HG02588 (cell line): ENCODE measurements around the gene ATF2.
"Not testable (repeated sequence)": the region's sequence is repeated elsewhere in the genome, so short reads cannot be mapped to it uniquely, and the experiment has no call there.

Experiments used
- ATAC-seq: cut with Tn5 transposase; IDR thresholded peaks from one replicate; pipeline ENCODE4 v1.9.1; 2021; ENCODE audit warnings: mild to moderate bottlenecking, moderate library complexity; ENCODE audit not compliant: unreplicated experiment

ATF2 gene

DNA sequence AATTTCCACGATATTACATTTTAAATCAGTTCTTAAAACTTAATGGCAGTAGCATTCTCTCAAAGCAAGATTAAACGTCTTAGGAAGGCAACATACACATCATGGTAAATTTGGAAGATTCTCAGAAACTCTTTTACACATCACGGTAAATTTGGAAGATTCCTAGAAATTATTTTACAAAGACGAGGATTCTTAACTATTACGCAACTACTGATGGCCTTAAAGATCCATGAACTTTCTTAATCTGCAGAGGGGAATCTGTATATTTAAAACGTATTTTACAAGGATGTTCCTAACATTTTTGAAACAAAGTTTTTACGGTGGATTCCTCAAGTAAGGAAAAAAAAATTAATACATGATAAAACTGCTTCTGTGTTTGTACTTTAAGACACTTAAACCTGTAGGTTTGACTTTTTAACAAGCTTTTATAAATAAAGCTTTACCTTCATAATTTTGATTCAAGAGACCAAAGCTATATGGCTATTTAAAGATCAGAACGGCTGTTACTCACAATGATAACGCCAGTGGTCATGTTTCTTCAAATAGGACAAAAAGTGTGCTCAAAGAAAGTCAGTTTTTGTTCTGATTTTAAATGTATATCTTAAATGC is 1.7 kb downstream of the ATF2 start:
- no peak for ATAC-seq

DNA sequence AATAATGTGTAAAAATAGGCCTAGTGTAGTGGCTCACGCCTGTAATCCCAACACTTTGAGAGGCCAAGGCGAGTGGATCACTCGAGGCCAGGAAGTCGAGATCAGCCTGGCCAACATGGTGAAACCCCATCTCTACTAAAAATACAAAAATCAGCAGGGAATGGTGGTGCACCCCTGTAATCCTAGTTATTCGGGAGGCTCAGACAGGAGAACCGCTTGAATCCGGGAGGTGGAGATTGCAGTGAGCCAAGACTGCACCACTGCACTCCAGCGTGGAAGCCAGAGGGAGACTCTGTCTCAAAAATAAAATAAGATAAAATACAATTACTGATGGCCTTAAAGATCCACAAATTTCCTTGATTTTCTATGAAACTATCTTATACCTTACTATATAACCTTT is 3.8 kb downstream of the ATF2 start:
- ATAC-seq: no peak

DNA sequence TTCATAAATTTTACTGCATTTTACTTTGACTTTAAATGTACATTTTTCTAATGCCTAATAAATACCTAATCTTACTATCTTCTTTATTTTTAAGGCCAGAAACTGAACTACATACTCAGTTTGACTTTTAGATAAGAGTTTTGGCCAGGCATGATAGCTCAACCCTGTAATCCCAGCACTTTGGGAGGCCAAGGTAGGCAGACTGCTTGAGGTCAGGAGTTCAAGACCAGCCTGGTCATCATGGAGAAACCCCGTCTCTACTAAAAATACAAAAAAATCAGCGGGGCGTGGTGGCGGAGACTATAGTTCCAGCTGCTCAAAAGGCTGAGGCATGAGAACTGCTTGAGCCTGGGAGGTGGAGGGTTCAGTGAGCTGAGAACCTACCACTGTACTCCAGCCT is 9.1 kb downstream of the ATF2 start:
- ATAC-seq: no peak

DNA sequence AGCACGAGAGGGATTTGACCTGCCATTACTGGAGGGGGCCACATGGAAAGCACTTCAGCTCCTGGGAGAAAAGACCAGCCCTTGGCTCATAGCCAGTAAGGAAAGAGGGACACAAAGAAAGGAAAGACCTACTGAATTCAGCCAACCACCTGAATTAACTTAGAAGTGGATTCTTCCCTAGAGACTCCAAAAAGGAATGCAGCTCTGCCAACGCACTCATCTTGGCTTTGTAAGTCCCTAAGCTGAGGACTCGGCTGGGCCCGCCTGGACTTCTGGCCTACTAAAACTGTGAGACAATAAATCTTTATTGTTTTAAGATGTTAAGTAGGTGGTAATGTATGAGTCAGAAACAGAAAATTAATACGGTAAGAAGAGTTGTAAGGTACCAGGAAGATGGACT is 11.5 kb downstream of the ATF2 start:
- ATAC-seq: no peak

DNA sequence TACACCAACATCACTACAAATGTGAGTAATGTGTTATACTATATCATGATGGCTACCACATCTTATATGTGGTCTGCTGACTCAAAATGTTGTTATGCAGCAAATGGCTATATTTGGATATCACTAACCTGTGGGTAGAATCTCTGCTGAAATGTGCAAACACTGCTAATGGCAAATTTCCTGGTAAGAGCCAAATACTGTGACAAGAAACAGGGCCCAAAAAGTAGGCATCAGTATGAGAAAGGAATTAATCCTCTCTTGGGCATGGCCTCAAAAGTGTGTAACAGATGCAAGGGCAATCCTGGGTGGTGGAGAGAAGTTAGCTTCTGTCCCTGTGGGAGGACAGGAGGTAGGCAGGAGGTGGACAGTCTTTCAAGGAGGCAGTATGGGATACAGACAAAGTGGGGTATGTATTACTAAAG is 13.3 kb downstream of the ATF2 start:
- ATAC-seq: peak; percentile 70

DNA sequence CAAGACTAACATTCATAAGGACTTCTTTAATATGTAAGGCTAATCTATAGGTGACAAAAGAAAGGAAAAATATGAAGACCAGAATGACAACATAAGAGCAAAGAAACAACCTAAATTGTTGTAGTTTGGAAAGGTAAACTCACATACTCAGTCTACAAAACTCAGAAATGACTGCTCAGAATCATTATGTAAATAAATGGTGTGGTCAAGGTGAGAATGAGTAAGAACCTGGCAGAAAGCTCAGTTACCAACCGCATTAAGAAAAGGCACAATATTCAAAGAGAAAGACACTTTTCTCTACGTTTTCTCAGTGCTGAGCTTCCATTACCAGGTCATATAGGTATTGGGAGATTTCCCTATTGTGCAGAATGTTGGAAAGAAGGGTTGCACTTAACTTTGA is 15.8 kb downstream of the ATF2 start:
- peak; percentile 75 for ATAC-seq

DNA sequence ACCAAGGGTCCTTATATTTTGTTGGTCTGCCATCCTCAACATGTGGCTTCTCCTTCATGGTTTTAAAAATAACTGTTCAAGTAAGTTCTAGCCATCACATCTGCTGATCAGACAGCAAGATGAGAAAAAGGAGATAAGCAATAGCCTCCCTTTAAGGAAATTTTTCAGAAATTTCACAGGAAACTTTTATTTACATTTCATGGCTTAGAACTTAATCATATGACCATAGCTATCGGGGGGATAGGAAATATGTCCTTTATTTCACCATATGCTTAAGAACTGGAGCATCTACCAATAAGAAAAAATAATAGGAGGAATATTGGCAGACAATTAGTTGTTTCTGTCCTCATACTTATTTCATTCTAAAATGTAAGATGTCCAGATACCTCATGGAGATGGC is 16.2 kb downstream of the ATF2 start:
- no peak for ATAC-seq

DNA sequence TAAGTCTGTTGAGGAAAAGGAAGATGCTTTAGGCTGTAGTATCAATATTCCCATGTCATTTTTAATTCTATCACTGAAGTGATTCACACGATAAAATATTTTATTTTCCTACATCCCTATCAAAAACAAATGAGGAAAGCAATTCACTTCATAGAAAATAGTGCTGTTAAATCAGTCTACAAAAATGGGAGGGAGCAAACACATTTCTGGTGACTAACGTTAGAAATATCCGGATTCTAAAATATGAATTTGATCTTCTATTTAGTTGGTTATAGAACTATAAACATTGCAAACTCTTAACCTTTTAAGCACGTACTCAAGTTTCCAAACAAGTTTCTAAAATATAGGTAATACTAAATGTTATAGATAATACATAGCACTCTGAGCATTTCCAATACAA is 20.8 kb downstream of the ATF2 start:
- ATAC-seq: no peak

DNA sequence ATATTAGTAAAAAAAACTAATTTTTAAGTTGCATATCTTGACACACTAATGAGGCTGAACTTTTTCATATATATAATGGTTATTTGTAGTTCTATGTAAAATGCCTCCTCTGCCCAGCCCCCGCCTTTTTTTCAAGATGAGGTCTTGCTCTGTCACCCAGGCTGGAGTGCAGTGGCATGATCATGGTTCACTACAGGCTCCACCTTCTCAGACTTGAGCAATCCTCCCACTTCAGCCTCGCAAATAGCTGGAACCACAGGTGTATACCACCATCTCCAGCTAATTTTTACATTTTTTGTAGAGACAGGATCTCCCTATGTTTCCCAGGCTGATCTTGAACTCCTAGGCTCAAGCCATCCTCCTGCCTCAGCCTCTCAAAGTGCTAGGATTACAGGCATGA is 24.3 kb downstream of the ATF2 start:
- ATAC-seq: no peak

DNA sequence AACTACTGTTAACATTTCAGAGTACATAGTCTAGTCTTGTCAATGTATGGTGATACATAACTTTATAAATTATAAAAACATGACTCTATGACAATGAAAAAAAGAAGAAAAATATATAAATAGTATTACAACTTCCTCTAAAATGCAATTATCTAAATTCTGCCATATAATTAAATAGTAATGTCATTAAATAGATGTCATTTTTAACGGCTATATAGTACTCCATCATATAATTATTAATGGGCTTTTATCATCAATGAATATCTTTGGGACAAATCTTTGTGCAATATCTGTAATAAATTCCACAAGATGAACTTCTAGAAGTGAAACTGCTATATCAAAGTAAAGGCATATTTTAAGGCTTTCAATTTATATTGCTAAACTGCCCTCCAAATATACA is 24.8 kb downstream of the ATF2 start:
- ATAC-seq: no peak

DNA sequence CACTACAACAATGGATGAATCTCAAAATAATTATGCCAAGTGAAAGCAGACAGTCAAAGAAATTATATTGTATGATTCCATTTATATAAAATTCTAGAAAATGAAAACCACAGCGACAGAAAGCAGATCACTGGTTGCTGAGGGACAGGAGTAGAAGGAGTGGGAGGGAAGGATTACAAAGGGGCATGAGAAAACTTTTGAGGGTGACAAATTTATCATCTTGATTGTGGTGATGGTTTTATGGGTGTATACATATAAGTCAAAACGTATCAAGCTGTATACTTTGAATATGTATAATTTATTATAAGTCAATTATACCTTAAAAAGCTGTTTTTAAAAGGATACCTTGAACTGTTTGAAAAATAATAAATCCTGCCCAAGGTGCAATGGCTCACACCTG is 27.7 kb downstream of the ATF2 start:
- ATAC-seq: no peak

DNA sequence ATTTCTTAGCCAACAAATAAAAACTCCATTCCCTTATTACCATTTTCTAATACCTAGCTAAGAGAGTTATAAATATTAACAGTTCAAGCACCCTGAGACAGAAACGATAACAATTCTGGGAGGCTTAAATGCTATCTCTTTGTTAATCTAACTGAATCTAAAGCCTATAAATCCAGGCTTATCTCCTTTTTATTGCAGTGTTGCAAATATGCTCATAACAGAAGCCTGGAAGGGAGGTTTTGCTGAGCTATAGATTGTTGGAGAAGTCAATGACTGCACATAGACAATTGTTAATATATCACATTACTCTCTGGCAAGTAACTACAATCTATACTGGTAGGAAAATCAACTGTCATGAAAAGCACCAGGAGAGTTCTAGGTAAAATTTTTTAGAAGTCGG is 30.2 kb downstream of the ATF2 start:
- ATAC-seq: no peak

DNA sequence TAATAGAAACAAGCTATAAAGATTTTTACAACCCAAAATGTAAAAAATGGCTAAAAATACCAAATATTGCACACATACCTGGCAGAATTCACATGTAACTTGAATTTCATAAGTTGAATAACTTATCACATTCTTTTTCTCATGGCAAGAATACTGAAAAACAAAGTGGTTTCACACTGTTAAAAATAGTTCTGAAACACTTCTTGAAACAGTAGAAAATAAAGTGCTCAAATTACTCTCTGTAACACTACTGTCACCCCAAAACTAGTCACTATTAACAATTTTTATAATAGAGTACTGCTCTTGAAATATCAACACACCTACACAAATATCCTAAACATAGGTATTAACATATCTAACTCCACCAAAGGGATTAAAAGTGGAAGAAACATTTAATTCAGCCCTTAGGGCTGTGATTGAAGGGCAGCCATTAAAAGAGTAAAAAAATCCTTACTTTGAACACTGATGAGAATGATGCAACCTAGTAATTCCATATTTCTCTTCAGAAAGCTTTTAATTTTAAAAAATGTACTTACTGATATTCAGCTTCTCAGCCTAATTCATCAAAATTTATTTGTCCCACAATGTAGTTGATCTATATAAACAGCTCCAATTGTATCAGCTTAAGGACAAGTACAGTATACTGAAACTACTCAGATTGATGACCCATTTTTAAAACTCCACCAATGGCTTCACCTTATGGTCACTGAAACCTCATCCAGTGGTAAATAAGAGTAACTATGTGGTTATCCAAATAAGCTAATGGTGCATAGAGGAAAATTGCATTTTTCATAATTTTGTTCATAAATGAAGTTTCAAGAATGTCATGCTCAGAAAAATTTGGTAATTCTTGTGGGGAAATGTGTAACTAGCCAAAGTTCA is 31.4 kb downstream of the ATF2 start:
- ATAC-seq: peak; percentile 66

DNA sequence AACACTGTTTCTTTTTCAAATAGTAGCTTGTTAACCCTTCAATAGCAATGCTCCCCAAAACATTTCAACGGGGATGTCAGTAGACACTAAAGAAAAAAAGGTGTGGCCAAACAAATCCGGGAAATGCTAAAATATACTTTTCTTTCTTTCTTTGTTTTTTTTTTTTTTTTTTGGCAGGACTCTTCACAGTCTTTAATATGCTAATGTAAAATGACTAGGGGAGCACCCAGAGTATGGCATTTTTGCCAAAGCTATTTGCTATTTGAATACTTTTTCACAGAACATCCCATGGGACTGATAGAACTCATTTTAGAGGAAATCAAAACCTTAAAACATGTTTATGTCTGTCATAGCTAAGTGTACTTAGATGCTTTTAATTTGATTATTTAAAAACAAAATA is 32.1 kb downstream of the ATF2 start:
- ATAC-seq: no peak

DNA sequence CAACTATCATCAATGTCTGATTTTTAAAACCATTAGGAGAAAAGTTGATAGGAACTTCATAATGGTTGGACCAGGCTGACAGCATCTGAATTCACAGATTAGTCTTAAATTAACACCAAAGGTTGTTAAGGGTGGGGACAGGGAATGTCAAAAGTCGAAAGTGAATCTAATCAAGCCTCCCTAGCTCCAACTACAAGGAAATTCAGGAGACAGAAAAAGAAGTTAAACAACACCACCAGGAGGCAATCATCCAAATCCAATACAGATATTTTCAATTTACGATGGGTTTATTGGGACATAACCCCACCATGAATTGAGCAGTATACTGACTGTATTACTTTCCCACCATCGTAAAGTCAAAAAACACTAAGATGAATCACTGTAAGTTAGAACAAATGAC is 32.8 kb downstream of the ATF2 start:
- ATAC-seq: no peak

DNA sequence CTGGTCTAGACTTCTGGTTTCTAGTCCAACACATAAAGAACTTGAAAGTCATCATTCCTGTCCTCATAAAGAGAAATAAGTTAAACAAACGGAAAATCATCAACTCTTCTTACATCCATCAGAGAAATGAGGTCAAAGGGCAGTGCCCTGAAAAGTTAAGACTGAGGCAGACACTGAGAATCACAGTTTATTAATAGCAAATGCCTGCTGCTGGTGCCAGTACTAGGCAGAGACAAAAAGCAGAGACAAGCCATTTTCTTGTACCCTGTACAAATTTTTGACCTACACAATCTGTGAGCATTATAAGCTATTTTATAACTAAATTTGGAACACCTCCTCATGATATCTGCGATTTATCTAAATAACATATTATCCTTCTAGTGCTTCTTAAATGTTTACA is 36.8 kb downstream of the ATF2 start:
- ATAC-seq: no peak

DNA sequence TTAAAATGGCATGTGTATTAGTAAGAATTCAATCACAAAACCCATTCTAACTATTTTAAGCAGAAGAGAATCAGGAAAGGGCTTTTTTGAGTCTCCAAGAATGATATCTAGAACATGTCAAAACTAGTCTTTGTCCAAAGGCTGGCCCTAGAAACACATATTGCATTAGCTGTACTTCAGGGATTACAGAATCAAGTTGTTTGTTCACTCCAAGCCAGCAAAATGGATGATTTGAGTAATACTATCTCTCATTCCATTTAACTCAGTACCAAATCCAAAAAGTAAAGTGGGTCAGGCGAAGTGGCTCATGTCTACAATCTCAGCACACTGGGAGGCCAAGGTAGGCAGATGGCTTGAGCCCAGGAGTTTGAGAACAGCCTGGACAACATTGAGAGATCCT is 41.3 kb downstream of the ATF2 start:
- no peak for ATAC-seq

DNA sequence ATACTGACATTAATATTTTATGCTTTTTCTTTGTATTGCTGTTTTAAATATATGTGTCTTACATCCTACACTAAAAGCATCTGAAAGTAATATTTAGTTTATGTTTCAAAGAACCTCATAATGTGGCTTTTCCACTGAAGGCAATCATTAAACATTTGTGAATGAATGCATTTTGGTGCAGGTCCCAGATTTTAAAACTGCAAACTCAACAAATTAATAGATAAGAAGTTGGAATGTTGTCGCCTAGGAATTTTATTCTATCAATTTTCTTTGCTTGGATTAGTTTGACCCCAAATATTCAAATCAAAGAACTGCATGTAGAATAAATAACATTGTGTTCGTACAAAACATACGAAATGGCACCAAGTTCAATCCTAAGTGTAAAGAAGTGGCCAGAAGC is 44.7 kb downstream of the ATF2 start:
- no peak for ATAC-seq

DNA sequence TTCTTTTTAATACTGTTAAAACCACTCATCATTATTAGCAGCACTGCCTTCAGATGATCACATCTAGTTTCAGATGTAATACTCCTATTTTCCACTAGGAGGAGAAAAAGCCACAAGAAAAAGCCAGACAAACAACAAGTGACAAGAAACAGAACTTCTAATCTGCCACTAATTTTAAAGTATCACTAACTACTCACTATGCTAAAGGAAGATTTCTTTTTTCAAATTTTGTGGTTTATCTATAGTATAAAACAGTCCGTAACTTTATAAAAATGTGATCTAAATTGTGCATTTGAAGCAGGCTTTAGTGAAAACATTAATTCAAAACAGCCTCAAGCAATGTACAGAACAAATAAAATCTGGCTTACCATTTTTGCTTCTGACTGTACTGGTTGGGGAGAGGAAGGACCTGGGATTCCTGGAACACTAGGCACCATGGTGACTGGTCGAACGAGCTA is 56.8 kb downstream of the ATF2 start:
- ATAC-seq: no peak

DNA sequence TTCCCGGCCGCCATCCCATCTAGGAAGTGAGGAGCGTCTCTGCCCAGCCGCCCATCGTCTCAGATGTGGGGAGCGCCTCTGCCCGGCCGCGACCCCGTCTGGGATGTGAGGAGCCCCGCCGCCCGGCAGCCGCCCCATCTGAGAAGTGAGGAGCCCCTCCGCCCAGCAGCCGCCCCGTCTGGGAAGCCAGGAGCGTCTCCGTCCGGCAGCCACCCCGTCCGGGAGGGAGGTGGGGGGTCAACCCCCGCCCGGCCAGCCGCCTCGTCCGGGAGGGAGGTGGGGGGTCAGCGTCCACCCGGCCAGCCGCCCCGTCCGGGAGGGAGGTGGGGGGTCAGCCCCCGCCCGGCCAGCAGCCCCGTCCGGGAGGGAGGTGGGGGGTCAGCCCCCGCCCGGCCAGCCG is 59.9 kb downstream of the ATF2 start:
- not testable (repeated sequence) for ATAC-seq

DNA sequence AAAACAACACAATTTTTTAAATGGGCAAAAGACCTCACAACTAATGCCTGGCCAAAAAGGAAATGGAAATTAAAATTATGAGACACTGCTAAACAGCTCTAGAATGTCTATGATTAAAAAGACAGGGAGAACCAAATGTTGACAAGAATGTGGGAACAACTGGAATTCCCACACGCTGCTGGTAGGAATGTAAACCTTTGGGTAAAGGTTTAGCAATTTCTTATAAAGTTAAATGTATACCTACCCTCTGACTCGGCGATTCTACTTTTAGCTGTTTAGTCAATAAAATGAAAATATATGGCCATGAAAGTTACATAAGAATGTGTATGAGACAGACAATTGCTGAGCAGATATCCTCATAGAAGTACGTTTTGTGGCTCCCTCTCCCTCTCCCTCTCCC is 60.9 kb downstream of the ATF2 start:
- ATAC-seq: no peak

DNA sequence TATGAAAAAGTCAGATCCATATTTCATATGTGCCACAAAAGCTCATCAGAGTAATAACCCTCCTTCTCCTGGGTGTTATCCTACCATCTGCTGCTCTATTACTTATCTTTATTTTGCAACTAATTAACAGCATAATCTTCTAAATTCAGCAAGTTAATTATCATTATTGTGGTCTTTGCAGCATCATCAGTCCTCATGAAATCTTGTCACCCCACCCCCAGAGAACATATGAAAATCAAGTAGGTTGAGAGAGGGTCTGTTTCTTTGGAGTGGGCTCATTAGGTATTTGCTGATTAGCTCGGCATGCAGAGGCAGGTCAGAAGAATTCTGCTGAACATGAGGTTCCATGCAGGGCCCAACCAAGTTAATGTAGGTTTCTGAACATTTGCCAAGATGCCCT is 64.8 kb downstream of the ATF2 start:
- no peak for ATAC-seq

DNA sequence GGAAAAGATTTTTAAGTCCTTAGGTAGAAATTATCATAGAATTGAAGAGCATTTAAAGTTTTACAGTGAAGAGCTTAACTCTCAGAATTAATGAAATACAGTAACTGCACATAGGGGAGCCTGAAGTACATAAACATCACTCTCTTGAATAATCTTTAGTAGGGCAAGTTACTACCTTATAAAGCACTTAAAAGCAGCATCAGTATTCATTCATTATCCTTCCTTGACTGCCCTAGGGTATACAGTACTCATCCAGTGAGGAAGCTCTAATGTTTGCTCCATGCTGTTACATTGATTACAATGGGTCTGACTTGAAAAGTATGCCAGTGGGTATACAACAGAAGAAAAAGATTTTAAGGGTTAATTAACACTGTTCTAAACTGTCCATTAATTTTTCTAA is 66.5 kb downstream of the ATF2 start:
- ATAC-seq: no peak
